ENCODE measurements around the gene FCRL3. TPM values are rescaled to one million over a fixed set of nuclear protein-coding genes. Genes with fewer than 3 reads are reported as not detected.

FCRL3 gene
- total and polyA plus RNA-seq, 2 of the 8 experiments (the other 6 are each of a cell fraction or from before 2014, with no cell fraction given) = not detected

- 94% methylated on average over 2 of the region's 2 CpGs; no CpG with 5 or more reads in 1 of the 2 experiments for WGBS, 2 experiments (ENCODE audit: extremely low coverage in 1 of 2, insufficient coverage in 1 of 2, insufficient read length in 1 of 2, insufficient replicate concordance in 2 of 2, low coverage in 1 of 2, low lambda C conversion rate in 2 of 2, missing lambda C conversion rate in 1 of 2)
- ChIA-PET POLR2A (ENCODE audit: partially characterized antibody) (no interaction called here), CTCF (ENCODE audit: partially characterized antibody) (no interaction called here)
- H3K36me3 ChIP-seq (ENCODE audit: control insufficient read depth in 2 of 4, insufficient read depth in 4 of 4, low read length in 3 of 4) = peaks cover 0 to 7% (median 0%) of the 10 kb centered on the region in 4 experiments; a peak in 1 of 8 replicates
- no peak overlapping the region for H2BK5ac ChIP-seq (ENCODE audit: low read depth, low read length)
- no peak overlapping the region for H3K4ac ChIP-seq (replicated peaks; ENCODE audit: insufficient read length, low read depth, low read length)
- no peak overlapping the region for H2BK12ac ChIP-seq (ENCODE audit: low read depth, low read length)
- no peak overlapping the region for H3K14ac ChIP-seq (ENCODE audit: insufficient read length)
- H2AFZ ChIP-seq (ENCODE audit: low read length) = no peak overlapping the region
- no peak overlapping the region for H3K27ac ChIP-seq (ENCODE audit: low read depth, low read length)
- no peak overlapping the region for H3K4me2 ChIP-seq (ENCODE audit: insufficient read depth in 1 of 2, low read depth in 2 of 2, low read length in 2 of 2)
- no peak overlapping the region for H4K91ac ChIP-seq (replicated peaks; ENCODE audit: insufficient read length, low read length)
- H4K5ac ChIP-seq (ENCODE audit: insufficient read length, low read depth, low read length) = no peak overlapping the region
- H3K56ac ChIP-seq (replicated peaks; ENCODE audit: insufficient read length, low read depth, low read length) = no peak overlapping the region
- H3K18ac ChIP-seq (ENCODE audit: extremely low read depth, low read length) = no peak overlapping the region
- no peak overlapping the region for H3K4me3 ChIP-seq (ENCODE audit: extremely low read depth in 1 of 4, insufficient read depth in 2 of 4, low read depth in 3 of 4, low read length in 4 of 4)
- H2AK5ac ChIP-seq (ENCODE audit: low read depth, low read length) = no peak overlapping the region
- no peak overlapping the region for H2BK15ac ChIP-seq (ENCODE audit: low read length)
- no peak overlapping the region for H3K9ac ChIP-seq (replicated peaks in 1 of 4; ENCODE audit: extremely low read depth in 1 of 4, low read depth in 3 of 4, low read length in 3 of 4)
- H3K79me2 ChIP-seq (ENCODE audit: control insufficient read depth in 1 of 2, insufficient read depth in 2 of 2, low read length in 2 of 2) = no peaks in the 10 kb centered on the region
- H4K20me1 ChIP-seq (replicated peaks in 1 of 2; ENCODE audit: control insufficient read depth in 1 of 2, insufficient read depth in 2 of 2, low read length in 2 of 2) = no peaks in the 10 kb centered on the region
- no peaks in the 10 kb centered on the region for H3K4me1 ChIP-seq (replicated peaks in 1 of 4; ENCODE audit: control insufficient read depth in 3 of 4, insufficient read depth in 4 of 4, low read length in 3 of 4)
- H3K23ac ChIP-seq (ENCODE audit: insufficient read length) = no peak overlapping the region
- H3K9me3 ChIP-seq (ENCODE audit: insufficient read depth in 2 of 2, low read depth in 1 of 2, low read length in 1 of 2) = peaks cover 25% of the 10 kb centered on the region in 2 experiments; a peak in 3 of 4 replicates
- FAIRE-seq (no peak), DNase-seq (ENCODE audit: low read depth in 1 of 2, low spot score in 2 of 2) (no peak)
- H3K23me2 ChIP-seq (ENCODE audit: low read depth, low read length) = no peaks in the 10 kb centered on the region
- no peaks in the 10 kb centered on the region for H3K27me3 ChIP-seq (replicated peaks in 1 of 4; ENCODE audit: control insufficient read depth in 3 of 4, extremely low read depth in 1 of 4, insufficient read depth in 3 of 4, low read length in 3 of 4)
- no peak overlapping the region for H2BK120ac ChIP-seq (replicated peaks; ENCODE audit: low read depth, low read length)
- no peaks in the 10 kb centered on the region for H3K79me1 ChIP-seq (ENCODE audit: low read depth, low read length)
- H4K8ac ChIP-seq (ENCODE audit: extremely low read depth, insufficient read depth, low read length) = no peak overlapping the region
- H2BK20ac ChIP-seq (ENCODE audit: low read length) = no peak overlapping the region
- TF ChIP-seq HDAC6 (IDR thresholded peaks at IDR 0.05; ENCODE audit: low read depth, low read length) (no peak), NANOG (IDR thresholded peaks at IDR 0.05; ENCODE audit: insufficient read depth, low read depth, low read length, poor library complexity, severe bottlenecking) (no peak), NRF1 (IDR thresholded peaks at IDR 0.05; ENCODE audit: low read depth, low read length) (no peak), RNF2 (IDR thresholded peaks at IDR 0.05; ENCODE audit: borderline replicate concordance, low read depth, low read length, missing control alignments, poor library complexity, severe bottlenecking) (no peak), BCL11A (IDR thresholded peaks at IDR 0.05; ENCODE audit: low read depth in 2 of 2, low read length in 2 of 2) (no peak), SP2 (IDR thresholded peaks at IDR 0.05; ENCODE audit: low read length) (no peak), ATF3 (IDR thresholded peaks at IDR 0.05; ENCODE audit: insufficient read depth, low read depth, low read length) (no peak), EP300 (IDR thresholded peaks at IDR 0.05; ENCODE audit: borderline replicate concordance in 1 of 2, low read depth in 2 of 2, low read length in 2 of 2) (no peak), TEAD4 (IDR thresholded peaks at IDR 0.05; ENCODE audit: low read depth, low read length) (no peak), CEBPB (IDR thresholded peaks at IDR 0.05; ENCODE audit: low read depth, low read length) (no peak), TAF7 (optimal IDR thresholded peaks at IDR 0.05; ENCODE audit: borderline replicate concordance, low read depth, low read length) (no peak), SP4 (IDR thresholded peaks at IDR 0.05; ENCODE audit: low read length) (no peak), SAP30 (IDR thresholded peaks at IDR 0.05; ENCODE audit: insufficient read depth, insufficient replicate concordance, low read length) (no peak), PHF8 (conservative IDR thresholded peaks at IDR 0.05; ENCODE audit: low read depth, low read length) (no peak)
These were observed 22.6 kb upstream of the FCRL3 start for GRCh38 chr1:157723157-157723556.
